Gastrocnemius medialis (tissue), 4 donors: ENCODE data around the gene KAZN. TPM values are rescaled to one million over a fixed set of nuclear protein-coding genes. Genes with fewer than 3 reads are reported as not detected.

Source experiments
- ATAC-seq, 2 donors: fragments of 150-250 bp; one replicate each; pipeline ENCODE4 v1.9.1; 2016
- DNase-seq, 2 donors: peaks; one replicate each; pipeline ENCODE4 v3.0.0-alpha.2; 2019
- H3K27ac ChIP-seq, 4 donors: fragments of 200-600 bp; sonication (generic); 1 replicate in 1 of 4; 2 replicates in 3 of 4; pipeline ENCODE4 v1.5.1; 2016 to 2018; ENCODE audit warnings: mild to moderate bottlenecking in 2 of 4, moderate library complexity in 1 of 4
- H3K27me3 ChIP-seq, 3 donors: fragments of 200-600 bp; sonication (generic) in 2 of 3; 1 replicate in 1 of 3; 2 replicates in 2 of 3; pipeline versions ENCODE4 v1.5.1 to v1.6.0; 2016 to 2019; ENCODE audit warnings: mild to moderate bottlenecking in 1 of 3, moderate library complexity in 1 of 3
- H3K36me3 ChIP-seq, 2 donors: fragments of 200-600 bp; sonication (generic) in 1 of 2; one replicate each; pipeline ENCODE4 v1.5.1; 2017 to 2018
- H3K4me1 ChIP-seq, 2 donors: fragments of 200-600 bp; sonication (generic) in 1 of 2; one replicate each; pipeline ENCODE4 v1.5.1; 2016 to 2017; ENCODE audit warnings: mild to moderate bottlenecking in 2 of 2
- H3K4me3 ChIP-seq, 4 donors: fragments of 200-600 bp; sonication (generic) in 3 of 4; 1 replicate in 1 of 4; 2 replicates in 3 of 4; pipeline ENCODE4 v1.5.1; 2016 to 2019; ENCODE audit warnings: mild to moderate bottlenecking in 2 of 4
- H3K9me3 ChIP-seq, 3 donors: fragments of 200-600 bp; sonication (generic) in 2 of 3; 1 replicate in 1 of 3; 2 replicates in 2 of 3; pipeline ENCODE4 v1.5.1; 2016 to 2019
- POLR2A ChIP-seq, 2 donors: fragments of 450-650 bp; IDR thresholded peaks; one replicate each; pipeline ENCODE4 v1.6.1; 2017; ENCODE audit warnings: antibody characterized with exemption in 2 of 2, mild to moderate bottlenecking in 2 of 2, moderate library complexity in 2 of 2
- in situ Hi-C, 4 donors: fragments of 200-750 bp; cut with MboI; loops; one replicate each; pipeline versions ENCODE4 v1.15.0 to v1.8.0; 2017; ENCODE audit warnings: low sequenced_read_pairs in 4 of 4
- intact Hi-C: fragments of 100-400 bp; cut with DNase I; formaldehyde crosslinking; loops from one replicate; pipeline ENCODE4 v1.15.1; 2023; ENCODE audit warnings: low total_unique reads
- total RNA-seq, 4 donors: library from RNA; depleted of rRNA; stranded (reverse); fragments of >200 nt; gene quantifications; one replicate each; pipeline versions ENCODE4 v1.1.0 to v1.2.3, GENCODE V29; 2016
- TF ChIP-seq, protein P1 (sequence below), 5 experiments: fragments of 450-650 bp in 3 of 5; fragments of 200-600 bp in 2 of 5; sonication (generic) in 2 of 5; IDR thresholded peaks in 4 of 5; conservative IDR thresholded peaks in 1 of 5; 1 replicate in 4 of 5; 2 replicates in 1 of 5; pipeline ENCODE4 v1.5.1; 2016 to 2019; ENCODE audit warnings: antibody characterized with exemption in 5 of 5, mild to moderate bottlenecking in 3 of 5, moderate library complexity in 3 of 5

KAZN gene
- total RNA-seq, 4 donors from 2014 or later = 0.05 to 2.2 (median 1.00) TPM

DNA sequence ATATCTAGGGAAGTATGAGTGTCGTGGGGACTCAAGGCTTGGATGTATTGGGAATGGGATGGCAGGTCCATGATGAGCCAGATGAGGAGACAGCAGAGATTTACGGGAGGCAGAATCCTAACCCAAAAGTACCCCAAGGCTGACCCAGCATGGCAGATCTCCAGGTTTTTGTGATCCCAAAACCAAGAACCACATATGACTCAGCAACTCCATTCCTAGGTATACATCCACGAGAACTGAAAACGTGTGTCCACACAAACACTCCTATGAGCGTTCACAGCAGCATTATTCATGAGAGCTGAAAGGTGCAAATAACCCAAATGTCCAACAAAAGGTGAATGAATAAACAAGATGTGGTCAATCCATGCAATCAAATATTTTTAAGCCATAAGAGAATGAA is 201.5 kb downstream of the KAZN start:
- no peak for ATAC-seq
- H3K36me3 ChIP-seq = no peaks in the 10 kb centered on the region
- no peak overlapping the region for H3K27ac ChIP-seq
- no peak for DNase-seq
- no peaks in the 10 kb centered on the region for H3K27me3 ChIP-seq
- no peak overlapping the region for H3K4me3 ChIP-seq
- no peaks in the 10 kb centered on the region for H3K9me3 ChIP-seq
- TF ChIP-seq, protein P1, sequence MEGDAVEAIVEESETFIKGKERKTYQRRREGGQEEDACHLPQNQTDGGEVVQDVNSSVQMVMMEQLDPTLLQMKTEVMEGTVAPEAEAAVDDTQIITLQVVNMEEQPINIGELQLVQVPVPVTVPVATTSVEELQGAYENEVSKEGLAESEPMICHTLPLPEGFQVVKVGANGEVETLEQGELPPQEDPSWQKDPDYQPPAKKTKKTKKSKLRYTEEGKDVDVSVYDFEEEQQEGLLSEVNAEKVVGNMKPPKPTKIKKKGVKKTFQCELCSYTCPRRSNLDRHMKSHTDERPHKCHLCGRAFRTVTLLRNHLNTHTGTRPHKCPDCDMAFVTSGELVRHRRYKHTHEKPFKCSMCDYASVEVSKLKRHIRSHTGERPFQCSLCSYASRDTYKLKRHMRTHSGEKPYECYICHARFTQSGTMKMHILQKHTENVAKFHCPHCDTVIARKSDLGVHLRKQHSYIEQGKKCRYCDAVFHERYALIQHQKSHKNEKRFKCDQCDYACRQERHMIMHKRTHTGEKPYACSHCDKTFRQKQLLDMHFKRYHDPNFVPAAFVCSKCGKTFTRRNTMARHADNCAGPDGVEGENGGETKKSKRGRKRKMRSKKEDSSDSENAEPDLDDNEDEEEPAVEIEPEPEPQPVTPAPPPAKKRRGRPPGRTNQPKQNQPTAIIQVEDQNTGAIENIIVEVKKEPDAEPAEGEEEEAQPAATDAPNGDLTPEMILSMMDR (IDR thresholded peaks at IDR 0.05 in 4 of 5, conservative IDR thresholded peaks at IDR 0.05 in 1 of 5) = no peak
- TF ChIP-seq POLR2A (IDR thresholded peaks at IDR 0.05) = no peak
- H3K4me1 ChIP-seq = no peaks in the 10 kb centered on the region
- intact Hi-C loops (no loop called here), in situ Hi-C loops (no loop called here)

DNA sequence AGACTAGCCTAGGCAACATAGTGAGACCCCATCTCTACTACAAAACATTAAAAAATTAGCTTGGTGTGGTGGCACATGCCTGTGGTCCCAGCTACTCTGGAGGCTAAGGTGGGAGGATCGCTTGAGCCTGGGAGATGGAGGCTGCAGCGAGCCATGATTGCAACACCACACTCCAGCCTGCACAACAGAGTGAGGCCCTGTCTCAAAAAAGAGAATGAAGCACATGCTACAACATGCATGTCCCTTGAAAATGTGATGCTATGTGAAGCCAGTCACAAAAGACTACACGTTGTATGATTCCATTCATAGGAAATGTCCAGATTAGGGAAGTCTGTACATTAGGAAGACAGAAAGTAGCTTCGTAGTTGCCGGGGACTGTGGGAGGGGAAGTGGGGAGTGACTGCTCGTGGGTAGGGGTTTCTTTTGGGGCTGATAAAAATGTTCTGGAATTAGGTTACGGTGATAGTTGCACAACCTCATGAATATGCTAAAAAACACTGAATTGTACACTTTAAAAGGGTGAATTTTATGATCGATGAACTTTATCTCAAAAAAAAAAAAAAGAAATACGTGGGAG is 202.1 kb downstream of the KAZN start:
- no peak overlapping the region for H3K27ac ChIP-seq
- H3K36me3 ChIP-seq = no peaks in the 10 kb centered on the region
- ATAC-seq (no peak), DNase-seq (no peak)
- no peaks in the 10 kb centered on the region for H3K27me3 ChIP-seq
- intact Hi-C loops = no loop called here
- TF ChIP-seq, protein P1 (IDR thresholded peaks at IDR 0.05 in 4 of 5, conservative IDR thresholded peaks at IDR 0.05 in 1 of 5) = no peak
- H3K4me1 ChIP-seq = no peaks in the 10 kb centered on the region
- in situ Hi-C loops = no loop called here
- H3K9me3 ChIP-seq = no peaks in the 10 kb centered on the region
- H3K4me3 ChIP-seq = no peak overlapping the region

DNA sequence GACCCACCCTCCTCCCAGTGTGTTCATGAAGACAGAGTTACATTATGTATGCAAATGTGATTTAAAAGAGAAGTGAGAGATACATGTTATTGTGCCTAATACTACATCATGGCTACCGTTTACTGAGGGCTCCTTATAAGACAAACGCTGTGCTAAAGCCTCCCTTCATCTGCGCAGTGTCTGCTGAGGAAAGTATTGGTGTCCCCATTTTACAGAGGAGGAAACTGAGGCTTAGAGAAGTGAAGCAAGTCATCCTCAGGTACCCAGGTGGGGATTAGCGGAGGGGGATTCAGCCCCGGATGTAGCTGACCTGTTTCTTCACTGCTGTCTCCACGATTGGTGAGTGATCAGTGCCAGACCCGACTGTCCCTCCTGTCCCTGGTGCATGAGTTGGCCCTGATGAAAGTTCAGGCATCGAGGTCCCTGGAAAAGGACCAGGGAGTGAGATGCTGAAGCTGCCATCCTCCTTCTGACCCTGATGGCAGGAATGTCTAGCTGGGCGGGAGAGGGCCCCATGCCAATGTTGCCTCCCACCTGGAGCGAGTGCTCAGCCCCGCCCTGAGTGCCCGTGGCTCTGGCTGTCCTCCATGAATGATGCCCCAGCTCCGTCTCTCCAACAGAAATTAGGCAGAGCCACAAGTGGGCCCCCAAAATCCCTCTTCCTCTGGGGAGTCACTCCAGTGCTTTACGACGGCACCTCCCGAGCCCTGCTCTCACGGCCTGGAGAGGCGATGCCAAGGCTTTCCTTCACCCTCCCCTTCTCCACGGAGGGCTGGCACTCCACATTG is 204.7 kb downstream of the KAZN start:
- intact Hi-C loops (no loop called here), in situ Hi-C loops (no loop called here)
- H3K4me3 ChIP-seq = no peak overlapping the region
- no peak overlapping the region for H3K27ac ChIP-seq
- H3K9me3 ChIP-seq = peaks cover 0 to 5% (median 0%) of the 10 kb centered on the region in 3 donors
- no peaks in the 10 kb centered on the region for H3K4me1 ChIP-seq
- DNase-seq (no peak), ATAC-seq (no peak)
- H3K36me3 ChIP-seq = no peaks in the 10 kb centered on the region
- no peak for TF ChIP-seq POLR2A (IDR thresholded peaks at IDR 0.05)
- TF ChIP-seq, protein P1 (IDR thresholded peaks at IDR 0.05 in 4 of 5, conservative IDR thresholded peaks at IDR 0.05 in 1 of 5) = no peak
- no peaks in the 10 kb centered on the region for H3K27me3 ChIP-seq

DNA sequence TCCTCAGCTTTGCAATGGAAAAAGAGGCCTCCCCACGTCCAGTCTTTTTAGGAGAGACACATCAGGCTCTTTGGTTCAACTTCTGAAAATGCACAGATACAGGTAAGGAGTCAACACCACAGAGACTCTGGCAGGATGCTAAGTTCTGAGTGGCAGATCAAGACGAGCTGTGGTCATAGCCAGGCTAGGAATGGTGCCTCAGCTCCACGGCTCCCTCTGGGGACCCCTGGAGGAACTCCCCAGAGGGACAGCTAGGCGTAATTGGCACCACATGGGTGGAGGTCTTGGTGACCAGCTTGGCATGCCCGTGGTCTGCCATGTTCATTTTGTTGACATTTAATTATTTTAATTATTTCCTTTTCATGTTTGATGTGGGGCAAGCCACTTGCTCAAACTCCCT is 206.1 kb downstream of the KAZN start:
- Histone ChIP-seq H3K36me3 (no peaks in the 10 kb centered on the region), H3K27me3 (no peaks in the 10 kb centered on the region), H3K9me3 (peaks cover 0 to 5% (median 0%) of the 10 kb centered on the region in 3 donors), H3K27ac (no peak overlapping the region), H3K4me1 (no peaks in the 10 kb centered on the region), H3K4me3 (no peak overlapping the region)
- ATAC-seq (no peak), DNase-seq (no peak)
- in situ Hi-C loops = no loop called here
- intact Hi-C loops = no loop called here
- TF ChIP-seq POLR2A (IDR thresholded peaks at IDR 0.05) = no peak
- TF ChIP-seq, protein P1 (IDR thresholded peaks at IDR 0.05 in 4 of 5, conservative IDR thresholded peaks at IDR 0.05 in 1 of 5) = no peak
